HAP-1 (cell line): Measurements from ENCODE around the gene MPPED1.

Experiments used
- DNase-seq, 2 experiments: peaks; one replicate each; pipeline ENCODE4 v3.0.0-alpha.2; 2016 to 2020; ENCODE audit warnings: low spot score in 2 of 2
- H3K27me3 ChIP-seq: fragments of 250-450 bp; sonication (Bioruptor Pico); 2 replicates; pipeline ENCODE4 v1.5.1; 2020; ENCODE audit warnings: low read depth, mild to moderate bottlenecking, moderate library complexity
- H3K36me3 ChIP-seq: fragments of 250-450 bp; sonication (Bioruptor Pico); replicated peaks from 2 replicates; pipeline ENCODE4 v1.5.1; 2020; ENCODE audit warnings: mild to moderate bottlenecking
- H3K4me1 ChIP-seq: fragments of 250-450 bp; sonication (Bioruptor Pico); 2 replicates; pipeline ENCODE4 v1.5.1; 2020; ENCODE audit warnings: mild to moderate bottlenecking
- H3K4me3 ChIP-seq: fragments of 250-450 bp; sonication (Bioruptor Pico); 2 replicates; pipeline ENCODE4 v1.5.1; 2020; ENCODE audit warnings: mild to moderate bottlenecking, moderate library complexity
- H3K9me3 ChIP-seq: fragments of 250-450 bp; sonication (Bioruptor Pico); 2 replicates; pipeline ENCODE4 v1.5.1; 2020; ENCODE audit warnings: mild to moderate bottlenecking, moderate library complexity
- in situ Hi-C: fragments of 300-500 bp; cut with MboI; formaldehyde crosslinking; loops from 3 replicates; pipeline ENCODE4 v1.14.3; 2020; ENCODE audit warnings: low sequenced_read_pairs, inconsistent platforms, mixed read lengths

MPPED1 gene

DNA sequence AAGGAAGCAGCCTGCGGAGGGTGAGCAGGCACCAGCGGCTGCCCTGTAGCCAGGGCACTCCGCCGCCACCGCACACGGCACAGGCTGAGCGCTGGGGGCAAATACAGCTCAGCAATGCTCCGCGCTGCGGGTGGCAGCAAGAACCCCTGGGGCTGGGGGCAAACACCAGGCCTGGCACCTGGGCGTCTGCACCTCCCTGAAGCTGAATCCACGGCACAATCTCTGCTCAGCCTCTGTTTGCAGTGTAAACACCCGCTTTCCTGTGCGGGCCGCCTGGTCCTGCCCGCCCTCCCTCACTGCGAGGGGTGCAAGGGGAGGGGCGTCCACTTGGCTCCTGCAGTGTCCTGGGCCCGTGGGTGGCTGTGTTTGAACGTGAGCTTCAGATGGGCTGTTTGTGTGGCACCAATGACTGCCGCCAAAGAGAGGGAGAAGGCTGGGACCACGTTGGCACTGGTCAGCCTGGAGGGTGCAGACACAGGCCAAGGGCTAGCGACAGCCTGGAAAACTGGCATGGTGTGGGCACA lies 14.8 kb upstream of the MPPED1 start:
- Histone ChIP-seq H3K4me1 (no peaks in the 10 kb centered on the region), H3K9me3 (no peaks in the 10 kb centered on the region), H3K4me3 (no peak overlapping the region), H3K27me3 (peaks cover 19% of the 10 kb centered on the region), H3K36me3 (no peaks in the 10 kb centered on the region)
- in situ Hi-C loops, result loop anchor here (25.0 kb wide), 1 partner anchor 1240 kb away; no protein-coding TSS in a partner anchor
- no peak for DNase-seq

DNA sequence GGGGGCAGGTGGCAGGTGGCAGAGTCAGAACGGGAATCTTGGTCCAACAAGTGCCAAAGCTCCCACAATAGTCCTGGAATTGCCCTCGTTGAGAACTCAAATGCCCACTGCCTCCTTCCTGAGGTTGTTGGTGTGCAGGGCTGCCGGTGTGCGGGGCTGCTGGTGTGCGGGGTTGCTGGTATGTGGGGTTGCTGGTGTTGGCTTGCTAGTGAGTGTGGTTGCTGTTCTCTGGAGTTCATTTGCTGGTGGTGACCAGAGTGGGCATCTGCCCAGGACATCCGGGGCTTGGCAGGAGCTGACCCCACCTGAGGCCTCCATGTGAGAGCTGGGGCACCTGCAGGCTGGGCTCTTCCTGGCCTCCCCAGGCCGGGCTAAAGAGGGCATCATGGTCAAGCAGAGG lies 14.0 kb upstream of the MPPED1 start:
- Histone ChIP-seq H3K9me3 (no peaks in the 10 kb centered on the region), H3K4me3 (no peak overlapping the region), H3K4me1 (no peaks in the 10 kb centered on the region), H3K36me3 (no peaks in the 10 kb centered on the region), H3K27me3 (peaks cover 19% of the 10 kb centered on the region)
- in situ Hi-C loops, result loop anchor here (25.0 kb wide), 1 partner anchor 1240 kb away; no protein-coding TSS in a partner anchor
- DNase-seq, result no peak

DNA sequence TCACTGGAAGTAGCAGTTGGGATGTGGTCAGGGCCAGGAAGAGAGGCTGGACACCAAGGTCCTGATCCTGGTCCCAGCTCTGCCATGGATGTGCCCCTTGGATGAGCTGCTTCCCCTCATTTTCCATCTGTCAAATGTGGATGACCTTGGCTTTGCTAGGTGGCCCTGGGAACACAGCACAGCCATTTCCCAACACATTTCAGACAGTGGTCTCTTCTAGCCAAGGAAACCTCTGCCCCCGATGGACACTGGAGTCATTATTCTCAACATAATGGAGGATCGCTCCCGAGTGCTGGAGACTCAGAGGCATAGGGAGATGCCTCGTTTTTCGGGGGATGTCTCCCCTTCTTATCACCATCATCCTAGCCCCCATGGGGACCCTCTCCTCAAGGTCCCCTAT lies 13.6 kb upstream of the MPPED1 start:
- in situ Hi-C loops, result loop anchor here (25.0 kb wide), 1 partner anchor 1239 kb away; no protein-coding TSS in a partner anchor
- Histone ChIP-seq H3K27me3 (peaks cover 19% of the 10 kb centered on the region), H3K9me3 (no peaks in the 10 kb centered on the region), H3K4me3 (no peak overlapping the region), H3K4me1 (no peaks in the 10 kb centered on the region), H3K36me3 (no peaks in the 10 kb centered on the region)
- DNase-seq, result no peak

DNA sequence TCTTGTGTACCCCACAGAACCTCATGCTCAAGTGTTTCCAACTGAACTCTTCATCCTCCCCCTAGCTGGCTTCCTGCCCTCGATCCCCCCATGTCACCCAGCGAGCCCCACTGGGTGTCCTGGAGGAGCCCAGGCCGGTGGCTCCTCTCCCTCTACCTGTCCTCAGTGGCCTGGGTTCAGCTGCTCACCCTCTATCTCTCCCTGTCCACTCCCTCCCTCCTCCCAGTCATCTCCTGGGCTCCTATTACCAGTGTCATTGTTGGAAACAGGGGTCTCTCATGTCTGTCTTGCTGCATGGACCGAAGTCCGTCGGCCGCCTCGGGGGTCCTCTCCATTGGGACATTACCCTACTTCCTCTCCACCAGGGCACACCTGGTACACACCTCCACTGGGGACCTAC lies 12.9 kb upstream of the MPPED1 start:
- H3K9me3 ChIP-seq, result no peaks in the 10 kb centered on the region
- H3K4me3 ChIP-seq, result no peak overlapping the region
- peaks cover 19% of the 10 kb centered on the region for H3K27me3 ChIP-seq
- DNase-seq, result no peak
- H3K36me3 ChIP-seq, result no peaks in the 10 kb centered on the region
- H3K4me1 ChIP-seq, result no peaks in the 10 kb centered on the region
- in situ Hi-C loops, result loop anchor here (25.0 kb wide), 1 partner anchor 1238 kb away; no protein-coding TSS in a partner anchor

DNA sequence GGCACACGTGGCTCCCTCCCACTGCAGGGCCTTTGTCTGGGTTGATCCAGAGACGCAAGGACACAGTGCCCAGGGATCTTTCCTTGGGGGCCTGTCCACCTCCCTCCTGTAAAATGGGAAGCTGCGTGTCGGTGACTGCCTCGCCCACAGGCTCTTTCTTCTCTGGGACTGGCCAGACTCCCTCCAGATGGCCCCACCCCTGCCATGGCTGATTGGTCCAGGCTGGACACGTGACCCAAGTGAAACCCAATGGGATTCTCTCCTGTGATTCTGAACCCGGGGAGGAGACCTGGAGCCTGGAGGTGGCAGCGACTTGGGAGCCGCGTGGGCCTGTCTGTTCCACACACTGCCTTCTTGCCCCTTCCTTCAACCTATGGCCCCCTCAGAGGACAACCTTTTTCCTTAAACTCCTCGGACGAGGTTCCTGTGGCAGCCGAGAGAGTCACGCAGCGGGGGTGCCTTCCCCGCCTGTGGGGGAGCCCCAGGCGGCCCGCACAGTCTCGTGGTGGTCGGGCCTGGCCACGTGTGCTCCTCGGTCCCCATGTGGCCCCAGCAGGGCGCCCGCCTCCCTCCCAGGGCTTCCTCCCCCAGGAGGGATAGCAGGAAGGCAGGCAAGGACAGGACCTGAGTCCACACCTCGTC lies 12.4 kb upstream of the MPPED1 start:
- no peak overlapping the region for H3K4me3 ChIP-seq
- H3K36me3 ChIP-seq, result no peaks in the 10 kb centered on the region
- H3K27me3 ChIP-seq, result peaks cover 16% of the 10 kb centered on the region
- no peaks in the 10 kb centered on the region for H3K4me1 ChIP-seq
- in situ Hi-C loops, result loop anchor here (25.0 kb wide), 1 partner anchor 1238 kb away; no protein-coding TSS in a partner anchor
- DNase-seq, result peak in 1 of 2 experiments; percentile 59
- no peaks in the 10 kb centered on the region for H3K9me3 ChIP-seq

DNA sequence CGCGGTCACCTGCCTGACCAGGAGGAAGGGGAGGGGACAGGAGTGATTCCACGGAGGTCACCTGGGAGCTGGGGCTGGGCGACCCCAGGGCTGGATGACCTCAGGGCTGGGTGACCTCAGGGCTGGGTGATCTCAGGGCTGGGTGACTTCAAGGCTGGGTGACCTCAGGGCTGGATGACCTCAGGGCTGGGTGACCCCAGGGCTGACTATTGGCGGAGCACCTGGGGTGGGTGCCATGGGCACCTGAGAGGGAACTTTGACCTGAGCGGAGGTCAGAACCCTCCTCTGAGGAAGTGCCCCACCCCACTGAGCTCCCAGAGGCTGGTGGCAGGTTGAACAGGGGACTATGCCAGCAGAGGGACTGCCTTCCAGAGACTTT lies 11.8 kb upstream of the MPPED1 start:
- H3K9me3 ChIP-seq, result no peaks in the 10 kb centered on the region
- H3K4me1 ChIP-seq, result no peaks in the 10 kb centered on the region
- peaks cover 15% of the 10 kb centered on the region for H3K27me3 ChIP-seq
- in situ Hi-C loops, result loop anchor here (25.0 kb wide), 1 partner anchor 1237 kb away; no protein-coding TSS in a partner anchor
- H3K36me3 ChIP-seq, result no peaks in the 10 kb centered on the region
- no peak overlapping the region for H3K4me3 ChIP-seq
- DNase-seq, result no peak

DNA sequence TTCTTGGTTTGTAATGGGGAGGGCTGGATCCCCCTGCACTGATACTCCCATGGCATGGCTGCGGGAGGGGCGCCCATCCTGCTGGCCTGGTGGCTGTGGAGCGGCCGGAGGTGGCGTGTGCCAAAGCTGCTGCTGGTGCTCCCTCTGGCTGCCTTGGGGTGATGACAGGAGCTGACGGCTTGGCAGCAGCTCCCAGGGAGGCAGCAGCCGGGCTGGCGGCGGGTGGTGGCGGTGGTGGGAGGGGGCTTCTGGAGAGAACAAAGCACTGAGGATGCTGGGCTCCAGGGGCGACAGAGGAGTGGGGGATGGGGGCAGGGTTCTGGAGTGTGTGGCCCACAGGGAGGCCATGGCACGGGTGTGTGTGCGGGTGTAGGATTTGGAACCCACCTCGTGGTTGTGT lies 11.4 kb upstream of the MPPED1 start:
- Histone ChIP-seq H3K9me3 (no peaks in the 10 kb centered on the region), H3K4me3 (no peak overlapping the region), H3K4me1 (no peaks in the 10 kb centered on the region), H3K27me3 (peaks cover 12% of the 10 kb centered on the region), H3K36me3 (no peaks in the 10 kb centered on the region)
- in situ Hi-C loops, result no loop called here
- no peak for DNase-seq

DNA sequence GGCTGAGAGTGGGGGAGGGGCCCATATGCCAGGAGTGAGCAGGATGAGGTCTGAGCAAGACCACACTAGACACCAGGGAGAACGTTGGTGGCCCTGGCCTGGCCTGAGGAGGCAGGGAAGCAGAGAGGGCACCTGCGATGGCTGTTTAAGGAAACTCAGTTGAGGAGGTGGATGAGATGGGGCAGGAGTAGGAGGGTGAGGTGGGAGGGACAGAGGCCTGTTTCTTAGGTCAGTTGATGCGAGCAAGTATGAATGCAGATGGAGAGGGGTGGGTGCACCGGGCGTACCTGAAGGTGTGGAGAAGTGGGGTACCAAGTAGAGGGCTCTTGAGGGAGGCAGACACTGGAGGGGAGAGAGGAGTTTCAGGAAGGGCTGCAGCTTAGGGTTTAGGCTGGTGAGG lies 10.6 kb upstream of the MPPED1 start:
- DNase-seq, result no peak
- no peak overlapping the region for H3K4me3 ChIP-seq
- H3K4me1 ChIP-seq, result no peaks in the 10 kb centered on the region
- no peaks in the 10 kb centered on the region for H3K36me3 ChIP-seq
- no peaks in the 10 kb centered on the region for H3K9me3 ChIP-seq
- H3K27me3 ChIP-seq, result peaks cover 7% of the 10 kb centered on the region; the same call in 1 of the 2 replicates
- in situ Hi-C loops, result no loop called here

DNA sequence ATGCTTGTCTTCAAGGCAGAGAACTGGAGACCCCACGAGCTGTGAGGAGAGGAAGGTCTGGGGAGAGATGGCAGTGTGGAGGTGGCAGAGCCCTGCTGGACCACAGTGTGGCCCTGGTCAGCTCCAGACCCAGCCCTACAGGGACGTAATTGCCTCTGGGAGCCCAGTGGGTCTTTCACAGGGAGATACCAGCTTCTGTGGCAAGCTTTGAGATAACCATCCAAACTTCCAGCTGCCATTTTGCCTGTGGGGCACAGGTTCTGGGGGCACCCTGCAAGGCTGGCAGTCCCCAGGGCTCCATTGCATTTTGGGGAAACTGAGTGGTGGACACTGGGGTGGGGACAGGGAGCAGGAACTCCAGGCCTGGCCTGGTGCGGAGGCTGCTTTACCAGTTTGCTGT lies 10.2 kb upstream of the MPPED1 start:
- Histone ChIP-seq H3K4me1 (no peaks in the 10 kb centered on the region), H3K27me3 (0 out of 2 replicates have a peak, but pooled peaks cover 5% of the 10 kb centered on the region), H3K9me3 (no peaks in the 10 kb centered on the region), H3K36me3 (no peaks in the 10 kb centered on the region), H3K4me3 (no peak overlapping the region)
- in situ Hi-C loops, result no loop called here
- no peak for DNase-seq

DNA sequence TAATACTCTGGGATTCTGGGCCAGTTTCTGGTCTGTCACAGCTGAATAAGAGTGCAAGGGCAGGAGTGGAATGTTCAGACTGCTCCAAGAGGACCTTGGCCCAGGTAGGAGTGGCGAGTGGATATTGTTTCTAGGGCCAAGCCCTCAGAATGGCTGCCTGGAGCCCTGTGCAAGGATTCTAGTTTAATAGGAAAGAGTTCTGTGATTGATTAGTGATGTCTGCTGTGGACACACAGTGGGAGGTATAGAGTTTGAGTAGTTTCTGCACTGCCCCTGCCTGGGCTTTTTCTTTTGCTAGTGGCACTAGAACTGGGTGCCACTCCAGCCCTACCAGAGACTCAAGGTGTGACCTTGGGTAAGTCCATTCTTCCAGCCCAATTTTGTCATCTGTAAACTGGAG lies 9.7 kb upstream of the MPPED1 start:
- Histone ChIP-seq H3K36me3 (no peaks in the 10 kb centered on the region), H3K27me3 (0 out of 2 replicates have a peak, but pooled peaks cover 3% of the 10 kb centered on the region), H3K9me3 (no peaks in the 10 kb centered on the region), H3K4me3 (no peak overlapping the region), H3K4me1 (no peaks in the 10 kb centered on the region)
- no peak for DNase-seq
- in situ Hi-C loops, result no loop called here

DNA sequence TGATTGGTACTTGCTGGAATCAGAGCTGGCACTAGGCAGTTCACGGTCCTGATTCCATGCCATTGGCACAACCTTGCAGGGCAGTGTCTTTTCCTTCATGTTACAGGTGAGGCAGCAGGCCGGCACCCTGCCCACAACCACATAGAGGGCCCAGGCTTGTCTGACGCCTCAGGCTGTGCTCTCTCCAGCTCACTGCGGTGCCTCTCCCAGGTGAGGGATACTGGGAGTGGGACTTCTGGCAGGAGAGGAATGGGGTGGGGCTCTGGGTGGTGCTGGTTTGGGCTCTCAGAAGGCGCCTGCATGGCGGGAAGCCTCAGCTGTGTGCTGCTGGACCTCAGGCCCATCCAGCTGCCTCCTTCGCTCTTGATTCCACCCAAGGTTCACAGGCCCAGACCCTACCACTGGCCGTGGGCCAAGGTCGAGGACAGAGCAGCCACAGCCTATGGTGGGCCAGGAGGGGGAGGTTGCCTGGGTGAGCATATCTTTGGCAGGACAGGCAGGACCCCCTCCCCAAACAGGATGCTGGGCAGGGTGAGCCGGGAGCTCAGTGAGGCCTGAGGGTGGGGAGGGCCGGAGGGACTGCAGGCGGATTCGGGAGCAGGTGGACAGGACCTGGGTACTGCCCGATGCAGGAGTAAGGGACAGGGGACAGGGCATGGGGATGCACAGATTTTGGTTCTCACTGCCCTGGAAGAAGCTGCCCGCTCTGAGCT lies 7.0 kb upstream of the MPPED1 start:
- no peak for DNase-seq
- H3K27me3 ChIP-seq, result peaks cover 6% of the 10 kb centered on the region
- in situ Hi-C loops, result no loop called here

DNA sequence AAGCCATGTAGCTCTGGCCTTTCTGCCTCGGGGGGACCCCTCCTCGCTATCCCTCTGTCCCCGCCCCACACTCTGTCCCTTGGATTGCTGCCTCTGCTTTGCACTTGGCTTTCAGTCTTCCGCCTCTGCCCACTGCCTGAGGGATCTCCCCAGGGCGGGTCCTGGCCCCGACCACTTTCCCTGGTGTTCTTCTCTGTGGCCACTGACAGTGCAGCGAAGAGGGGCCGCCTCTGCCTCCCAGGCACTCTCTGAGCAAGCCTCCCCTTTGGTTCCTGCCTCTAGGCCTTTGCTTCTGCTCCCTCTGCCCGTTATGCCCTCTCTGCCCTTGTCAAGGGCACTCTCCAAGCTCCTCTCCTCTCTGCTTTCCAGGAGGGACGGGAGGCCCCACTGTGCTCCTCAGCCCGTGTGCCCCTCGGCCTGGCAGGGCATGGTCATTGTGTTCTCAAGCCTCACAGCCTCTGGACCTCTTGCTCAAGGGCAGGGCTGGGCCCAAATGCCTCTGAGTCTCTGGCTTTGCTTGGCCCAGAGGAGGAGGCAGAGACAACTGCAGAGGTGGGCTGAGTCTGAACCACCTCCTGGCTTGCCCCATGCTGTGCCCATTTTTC lies 5.5 kb upstream of the MPPED1 start:
- DNase-seq, result no peak
- Histone ChIP-seq H3K9me3 (no peaks in the 10 kb centered on the region), H3K36me3 (no peaks in the 10 kb centered on the region), H3K4me3 (no peak overlapping the region), H3K27me3 (peaks cover 20% of the 10 kb centered on the region), H3K4me1 (no peaks in the 10 kb centered on the region)
- in situ Hi-C loops, result no loop called here

More for the DNA sequence above, 7.0 kb upstream of the MPPED1 start:
- Histone ChIP-seq H3K4me3 (no peak overlapping the region), H3K36me3 (no peaks in the 10 kb centered on the region), H3K9me3 (no peaks in the 10 kb centered on the region), H3K4me1 (no peaks in the 10 kb centered on the region)

DNA sequence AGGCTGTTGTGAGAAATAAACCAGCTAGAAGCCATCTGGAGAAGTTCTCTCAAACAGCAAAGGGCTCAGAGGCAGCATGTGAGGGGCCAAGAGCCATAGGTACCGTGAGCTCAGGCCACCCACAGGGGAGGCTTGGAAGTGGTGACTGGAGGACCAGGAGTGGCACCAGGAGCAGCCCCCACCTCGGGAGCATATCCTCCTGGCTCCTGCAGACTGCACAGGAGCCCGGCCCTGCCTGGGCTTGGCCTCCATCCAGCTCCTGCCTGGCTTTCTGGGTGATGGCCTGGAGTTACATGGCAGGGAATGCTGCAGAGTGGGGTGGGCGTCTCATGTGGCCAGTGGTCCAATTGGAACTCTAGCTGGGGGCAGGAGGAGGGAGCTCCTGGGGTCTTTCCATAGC lies 4.2 kb upstream of the MPPED1 start:
- no peak for DNase-seq
- Histone ChIP-seq H3K36me3 (no peaks in the 10 kb centered on the region), H3K4me3 (no peak overlapping the region), H3K9me3 (no peaks in the 10 kb centered on the region), H3K4me1 (no peaks in the 10 kb centered on the region), H3K27me3 (peaks cover 25% of the 10 kb centered on the region)
- in situ Hi-C loops, result no loop called here

DNA sequence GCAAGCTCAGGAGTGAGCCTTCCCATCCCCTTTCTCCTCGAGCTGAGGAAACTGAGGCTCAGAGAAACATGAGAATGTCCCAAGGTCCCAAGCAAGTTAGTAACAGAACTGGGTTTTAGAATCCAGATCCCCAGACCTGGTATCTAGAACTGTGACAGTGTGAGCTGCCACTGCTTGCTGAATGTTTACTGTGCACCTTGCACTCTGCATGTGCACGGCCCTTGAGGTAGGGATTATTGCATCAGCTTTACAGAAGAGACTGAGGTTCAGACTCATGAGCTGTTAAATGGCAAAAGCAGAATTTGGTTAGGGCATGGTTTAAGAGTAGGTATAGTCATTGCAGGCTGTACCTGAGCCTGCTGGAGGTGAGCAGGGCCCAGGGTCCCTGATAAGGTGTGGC lies 3.8 kb upstream of the MPPED1 start:
- H3K36me3 ChIP-seq, result no peaks in the 10 kb centered on the region
- DNase-seq, result no peak
- in situ Hi-C loops, result no loop called here
- no peaks in the 10 kb centered on the region for H3K9me3 ChIP-seq
- no peaks in the 10 kb centered on the region for H3K4me1 ChIP-seq
- peaks cover 28% of the 10 kb centered on the region for H3K27me3 ChIP-seq
- H3K4me3 ChIP-seq, result no peak overlapping the region
